Lung (tissue), 12 donors: ENCODE measurements around the gene FOXO1. TPM values are rescaled to one million over a fixed set of nuclear protein-coding genes. Genes with fewer than 3 reads are reported as not detected.

Experiments
- ATAC-seq: fragments of 200-7000 bp; cut with Tn5 transposase; one replicate; pipeline ENCODE4 v1.9.1; 2020; ENCODE audit warnings: moderate number of reproducible peaks; ENCODE audit not compliant: insufficient read depth, low FRiP score
- DNase-seq, 3 donors: peaks; one replicate each; pipeline ENCODE4 v3.0.0-alpha.2; 2013 to 2017
- H3K27ac ChIP-seq, 2 donors: one replicate each; pipeline ENCODE4 v1.5.1; 2013; ENCODE audit warnings: mild to moderate bottlenecking in 2 of 2, moderate library complexity in 2 of 2, control low read depth in 1 of 2, inconsistent platforms in 1 of 2, low read depth in 1 of 2, low read length in 1 of 2
- H3K27me3 ChIP-seq, 3 donors: one replicate each; pipeline ENCODE4 v1.5.1; 2013; ENCODE audit warnings: low read length in 2 of 3; ENCODE audit not compliant: control insufficient read depth in 3 of 3, insufficient read depth in 3 of 3
- H3K36me3 ChIP-seq, 4 donors: one replicate each; pipeline ENCODE4 v1.5.1; 2013; ENCODE audit warnings: low read length in 4 of 4, mild to moderate bottlenecking in 1 of 4, moderate library complexity in 1 of 4; ENCODE audit not compliant: control insufficient read depth in 4 of 4, insufficient read depth in 4 of 4
- H3K4me1 ChIP-seq, 5 donors: one replicate each; pipeline ENCODE4 v1.5.1; 2013; ENCODE audit warnings: low read length in 5 of 5, mild to moderate bottlenecking in 2 of 5, moderate library complexity in 1 of 5; ENCODE audit not compliant: control insufficient read depth in 5 of 5, insufficient read depth in 5 of 5
- H3K4me3 ChIP-seq: one replicate; pipeline ENCODE4 v1.5.1; 2013; ENCODE audit warnings: mild to moderate bottlenecking, control low read depth, moderate library complexity
- H3K9ac ChIP-seq, 2 donors: one replicate each; pipeline ENCODE4 v1.5.1; 2013; ENCODE audit warnings: low read length in 2 of 2, control low read depth in 1 of 2; ENCODE audit not compliant: insufficient read depth in 1 of 2
- H3K9me3 ChIP-seq, 4 donors: one replicate each; pipeline ENCODE4 v1.5.1; 2013; ENCODE audit warnings: low read length in 3 of 4, mild to moderate bottlenecking in 1 of 4, moderate library complexity in 1 of 4; ENCODE audit not compliant: control insufficient read depth in 4 of 4, insufficient read depth in 3 of 4
- CTCF ChIP-seq: IDR thresholded peaks from 2 replicates; pipeline ENCODE4 v1.5.1; 2012; ENCODE audit warnings: mild to moderate bottlenecking; ENCODE audit errors: control extremely low read depth, extremely low read depth
- WGBS, 2 donors: extraction: QIAGEN DNeasy Blood & Tissue Kit; methylation state at CpG; one replicate each; pipeline ENCODE4 v1.1.7; 2013; 5-methylcytosine and 5-hydroxymethylcytosine counted together
- polyA plus RNA-seq, 2 donors: library from polyadenylated mRNA; stranded (reverse); fragments of 200-250 nt; gene quantifications; one replicate each; pipeline ENCODE4 v1.2.1, GENCODE V29; 2013
- total RNA-seq, 2 donors: library from RNA; depleted of rRNA in 1 of 2; stranded (reverse); fragments of >200 nt in 1 of 2; gene quantifications; one replicate each; pipeline ENCODE4 v1.2.1, GENCODE V29; 2014 to 2021
- donor health status: control.
- donor health status: control.
- donor health status: Bipolar disorder and iron deficiency.
- donor health status: healthy.
- donor health status: DM: yes; HTN: yes; CAD: no.

The FOXO1 gene
- total and polyA plus RNA-seq, 4 donors: 4.1 to 37.1 (median 21.3) TPM

GRCh38 chr13:40697711-40698110 lies 31.3 kb upstream of the FOXO1 start:
- H3K27ac ChIP-seq: no peak overlapping the region
- no peak overlapping the region for H3K4me3 ChIP-seq
- no peaks in the 10 kb centered on the region for H3K9me3 ChIP-seq
- H3K4me1 ChIP-seq: no peaks in the 10 kb centered on the region
- DNase-seq (no peak), ATAC-seq (no peak)
- TF ChIP-seq CTCF: no peak
- 91% methylated on average over 5 of the region's 5 CpGs for WGBS, 2 donors
- no peak overlapping the region for H3K9ac ChIP-seq
- no peaks in the 10 kb centered on the region for H3K36me3 ChIP-seq
- H3K27me3 ChIP-seq: no peaks in the 10 kb centered on the region

GRCh38 chr13:40694426-40694825 lies 28.0 kb upstream of the FOXO1 start:
- DNase-seq (no peak), ATAC-seq (no peak)
- 92 to 95% methylated on average over 4 of the region's 4 CpGs for WGBS, 2 donors
- Histone ChIP-seq H3K4me1 (no peaks in the 10 kb centered on the region), H3K27me3 (no peaks in the 10 kb centered on the region), H3K9me3 (no peaks in the 10 kb centered on the region), H3K36me3 (no peaks in the 10 kb centered on the region), H3K27ac (no peak overlapping the region), H3K9ac (no peak overlapping the region), H3K4me3 (no peak overlapping the region)
- no peak for TF ChIP-seq CTCF

GRCh38 chr13:40692946-40693345 lies 26.5 kb upstream of the FOXO1 start:
- Histone ChIP-seq H3K4me3 (no peak overlapping the region), H3K9me3 (no peaks in the 10 kb centered on the region), H3K9ac (no peak overlapping the region), H3K27me3 (no peaks in the 10 kb centered on the region), H3K36me3 (no peaks in the 10 kb centered on the region), H3K27ac (no peak overlapping the region), H3K4me1 (no peaks in the 10 kb centered on the region)
- ATAC-seq (no peak), DNase-seq (no peak)
- WGBS, 2 donors: 61 to 62% methylated on average over 2 of the region's 2 CpGs
- no peak for TF ChIP-seq CTCF

- no peaks in the 10 kb centered on the region for H3K4me1 ChIP-seq
- no peaks in the 10 kb centered on the region for H3K27me3 ChIP-seq
- no peak overlapping the region for H3K4me3 ChIP-seq
- H3K9ac ChIP-seq: no peak overlapping the region
- TF ChIP-seq CTCF: no peak
- no peaks in the 10 kb centered on the region for H3K9me3 ChIP-seq
- ATAC-seq: no peak
- H3K36me3 ChIP-seq: no peaks in the 10 kb centered on the region
- DNase-seq: no peak
- 71 to 81% methylated on average over 3 of the region's 3 CpGs for WGBS, 2 donors
- no peak overlapping the region for H3K27ac ChIP-seq
These were observed 22.3 kb upstream of the FOXO1 start for GRCh38 chr13:40688781-40689180.
